ENCODE data around the gene ATF6B. TPM values are rescaled to one million over a fixed set of nuclear protein-coding genes. Genes with fewer than 3 reads are reported as not detected.
A peak's percentile ranks its signal among the peaks of the same experiment; 100 is the strongest.
"Not testable (repeated sequence)": the region's sequence is repeated elsewhere in the genome, so short reads cannot be mapped to it uniquely, and the experiment has no call there.

The ATF6B gene
- total RNA-seq, 4 donors from 2014 or later = 27.3 to 45.4 (median 30.0) TPM

- Histone ChIP-seq H3K9me3 (no peaks in the 10 kb centered on the region), H3K4me1 (peaks cover 27 to 71% (median 40%) of the 10 kb centered on the region in 3 donors), H3K27ac (peak overlapping the region; percentile 69 to 89 (median 85)), H3K27me3 (peaks cover 0 to 6% (median 0%) of the 10 kb centered on the region in 4 donors), H3K4me3 (peak overlapping the region in 3 of 4 donors; percentile 45 to 61 (median 46)), H3K36me3 (no peaks in the 10 kb centered on the region)
- intact Hi-C loops (cut with DNase I) = no loop called here
- WGBS, 2 donors = 33 to 60% methylated on average over 1 of the region's 1 CpG
- DNase-seq = no peak
- no peak for TF ChIP-seq CTCF (IDR thresholded peaks at IDR 0.05)
- TF ChIP-seq POLR2A (IDR thresholded peaks at IDR 0.05) = no peak
These were observed 20.6 kb downstream of the ATF6B start for GRCh38 chr6:32107406-32107805.

GRCh38 chr6:32105433-32105832 lies 22.6 kb downstream of the ATF6B start:
- H3K9me3 ChIP-seq = no peaks in the 10 kb centered on the region
- intact Hi-C loops (cut with DNase I) = no loop called here
- peaks cover 0 to 6% (median 0%) of the 10 kb centered on the region in 4 donors for H3K27me3 ChIP-seq
- WGBS, 2 donors = 55 to 66% methylated on average over 2 to 4 of the region's 4 CpGs
- TF ChIP-seq POLR2A (IDR thresholded peaks at IDR 0.05) = no peak
- no peak for TF ChIP-seq CTCF (IDR thresholded peaks at IDR 0.05)
- no peaks in the 10 kb centered on the region for H3K36me3 ChIP-seq
- peak overlapping the region in 1 of 4 donors; percentile 89 for H3K27ac ChIP-seq
- H3K4me3 ChIP-seq = no peak overlapping the region
- no peak for DNase-seq
- H3K4me1 ChIP-seq = peaks cover 21 to 51% (median 27%) of the 10 kb centered on the region in 3 donors

- DNase-seq = no peak
- H3K27me3 ChIP-seq = peaks cover 0 to 15% (median 3%) of the 10 kb centered on the region in 4 donors
- whole genome bisulfite sequencing, 2 donors = 90 to 98% methylated on average over 3 of the region's 3 CpGs
- H3K27ac ChIP-seq = no peak overlapping the region
- H3K9me3 ChIP-seq = no peaks in the 10 kb centered on the region
- no peak for TF ChIP-seq POLR2A (IDR thresholded peaks at IDR 0.05)
- TF ChIP-seq CTCF (IDR thresholded peaks at IDR 0.05) = no peak
- peaks cover 0 to 6% (median 0%) of the 10 kb centered on the region in 3 donors for H3K36me3 ChIP-seq
- no peak overlapping the region for H3K4me3 ChIP-seq
- intact Hi-C loops (cut with DNase I) = no loop called here
- peaks cover 1 to 20% (median 3%) of the 10 kb centered on the region in 3 donors for H3K4me1 ChIP-seq
These were observed 25.8 kb downstream of the ATF6B start for GRCh38 chr6:32102255-32102654.

GRCh38 chr6:32100251-32100650 lies 27.8 kb downstream of the ATF6B start:
- intact Hi-C loops (cut with DNase I); DNase-seq; H3K9me3 ChIP-seq; H3K4me3 ChIP-seq; H3K27ac ChIP-seq: not testable (repeated sequence)
- 79 to 81% methylated on average over 7 to 8 of the region's 8 CpGs for WGBS, 2 donors
- Histone ChIP-seq H3K36me3 (peaks cover 0 to 13% (median 0%) of the 10 kb centered on the region in 3 donors), H3K27me3 (peaks cover 0 to 35% (median 8%) of the 10 kb centered on the region in 4 donors), H3K4me1 (peaks cover 8 to 19% (median 10%) of the 10 kb centered on the region in 3 donors)

DNA sequence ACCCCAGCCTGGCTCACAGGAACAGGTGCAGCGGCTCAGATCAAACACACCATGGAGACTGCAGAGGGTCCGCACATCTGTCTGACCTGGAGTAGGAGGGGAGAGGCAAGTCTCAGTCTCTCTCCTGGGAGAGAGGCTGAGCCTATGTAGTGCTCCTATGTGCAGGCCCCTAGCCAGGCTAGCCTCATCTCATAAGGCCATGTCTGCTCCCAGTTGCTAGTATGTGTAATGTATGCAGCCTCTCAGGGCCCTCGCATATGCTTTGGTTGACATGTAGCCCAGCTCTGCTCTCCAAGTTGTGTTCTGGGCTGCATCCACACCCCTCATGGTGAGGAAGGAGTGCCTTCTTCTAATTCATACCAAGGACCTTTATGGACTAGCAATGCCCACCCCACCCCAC lies 30.7 kb downstream of the ATF6B start:
- intact Hi-C loops (cut with DNase I) = no loop called here
- 67 to 100% methylated on average over 1 to 2 of the region's 3 CpGs for WGBS, 2 donors
- Histone ChIP-seq H3K9me3 (no peaks in the 10 kb centered on the region), H3K36me3 (peaks cover 0 to 13% (median 0%) of the 10 kb centered on the region in 3 donors), H3K4me3 (no peak overlapping the region), H3K27me3 (peaks cover 0 to 44% (median 8%) of the 10 kb centered on the region in 4 donors), H3K4me1 (peaks cover 8 to 33% (median 15%) of the 10 kb centered on the region in 3 donors), H3K27ac (no peak overlapping the region)
- TF ChIP-seq POLR2A (IDR thresholded peaks at IDR 0.05) (no peak), CTCF (IDR thresholded peaks at IDR 0.05) (no peak)
- no peak for DNase-seq

Data from esophagus squamous epithelium (tissue), 5 donors.